Fibroblast of pulmonary artery (primary cell): Measurements from ENCODE around the gene GGT6.

Experiments
- DNase-seq: peaks from one replicate; pipeline ENCODE4 v3.0.0-alpha.2; 2010; ENCODE audit warnings: low read depth
- H3K4me3 ChIP-seq: replicated peaks from 2 replicates; pipeline ENCODE4 v1.5.1; 2011; ENCODE audit warnings: low read depth, mild to moderate bottlenecking, control low read depth, low read length, moderate library complexity
- CTCF ChIP-seq: IDR thresholded peaks from 2 replicates; pipeline ENCODE4 v1.5.1; 2011; ENCODE audit warnings: mild to moderate bottlenecking, control low read depth, low read length, inconsistent platforms; ENCODE audit errors: missing control alignments

GGT6 gene

GRCh38 chr17:4538236-4539002 is 22.0 kb downstream of the GGT6 start:
- no peak overlapping the region for H3K4me3 ChIP-seq
- no peak for DNase-seq
- TF ChIP-seq CTCF: no peak

- no peak overlapping the region for H3K4me3 ChIP-seq
- TF ChIP-seq CTCF: no peak
- no peak for DNase-seq
Observed at GRCh38 chr17:4537451-4538235, 22.7 kb downstream of the GGT6 start.

- TF ChIP-seq CTCF: no peak
- peak; percentile 67 for DNase-seq
- H3K4me3 ChIP-seq: no peak overlapping the region
Observed at GRCh38 chr17:4536742-4537411, 23.5 kb downstream of the GGT6 start.

GRCh38 chr17:4536259-4536741 is 24.1 kb downstream of the GGT6 start:
- TF ChIP-seq CTCF: no peak
- no peak overlapping the region for H3K4me3 ChIP-seq

GRCh38 chr17:4535667-4536258 is 24.6 kb downstream of the GGT6 start:
- H3K4me3 ChIP-seq: no peak overlapping the region
- no peak for TF ChIP-seq CTCF
- DNase-seq: no peak

More at GRCh38 chr17:4536259-4536741, 24.1 kb downstream of the GGT6 start:
- DNase-seq: no peak

GRCh38 chr17:4534928-4535666 is 25.3 kb downstream of the GGT6 start:
- TF ChIP-seq CTCF: no peak
- DNase-seq: no peak
- H3K4me3 ChIP-seq: no peak overlapping the region
